Panc1 (cell line): ENCODE results near the gene VMAC. TPM values are rescaled to one million over a fixed set of nuclear protein-coding genes. Genes with fewer than 3 reads are reported as not detected.

Experiments used
- ATAC-seq: fragments of 200-7000 bp; cut with Tn5 transposase; 2 replicates; pipeline ENCODE4 v1.9.1; 2020; ENCODE audit warnings: mild to moderate bottlenecking, moderate library complexity
- BruUV-seq: library from RNA; stranded (reverse); fragments of 400-500 nt; replicated peaks from 2 replicates; lab custom pipeline; 2021; lab: Mats Ljungman, UMichigan
- CTCF ChIA-PET: fragments of 300-600 bp; sonication (Branson Sonifier 250); formaldehyde crosslinking; loops from one replicate; lab custom pipeline; 2022; ENCODE audit warnings: antibody characterized with exemption; lab: Charles Lee
- POLR2A ChIA-PET: fragments of 300-600 bp; sonication (Branson Sonifier 250); formaldehyde crosslinking; loops from one replicate; lab custom pipeline; 2022; ENCODE audit warnings: antibody characterized with exemption; lab: Charles Lee
- DNase-seq: peaks from one replicate; pipeline ENCODE4 v3.0.0-alpha.2; 2010; ENCODE audit warnings: low read depth, low spot score
- H3K27ac ChIP-seq: 2 replicates; pipeline ENCODE4 v1.5.1; 2011; ENCODE audit warnings: mild to moderate bottlenecking, low read length, inconsistent platforms
- H3K27me3 ChIP-seq: fragments of 200-500 bp; sonication (Bioruptor generic); 2 replicates; pipeline ENCODE4 v1.6.0; 2014; ENCODE audit warnings: low read length, inconsistent platforms; ENCODE audit not compliant: control insufficient read depth, insufficient read depth
- H3K36me3 ChIP-seq: fragments of 200-500 bp; sonication (Bioruptor generic); 2 replicates; pipeline ENCODE4 v1.5.1; 2014; ENCODE audit warnings: inconsistent platforms, mild to moderate bottlenecking, low read length, moderate library complexity; ENCODE audit not compliant: control insufficient read depth, insufficient read depth
- H3K4me1 ChIP-seq: 2 replicates; pipeline ENCODE4 v1.5.1; 2011; ENCODE audit warnings: inconsistent platforms, mild to moderate bottlenecking, low read length, moderate library complexity; ENCODE audit not compliant: control insufficient read depth, insufficient read depth
- H3K4me3 ChIP-seq, 2 experiments: 2 replicates each; pipeline ENCODE4 v1.5.1; 2011 to 2012; ENCODE audit warnings: low read depth in 2 of 2, low read length in 2 of 2, mild to moderate bottlenecking in 2 of 2, inconsistent platforms in 1 of 2, moderate library complexity in 1 of 2
- H3K9me3 ChIP-seq: fragments of 200-500 bp; sonication (Bioruptor generic); 2 replicates; pipeline ENCODE4 v1.5.1; 2014; ENCODE audit warnings: low read depth, mild to moderate bottlenecking, inconsistent platforms, low read length, moderate library complexity; ENCODE audit not compliant: control insufficient read depth, insufficient read depth
- CTCF ChIP-seq: fragments of 450-650 bp; IDR thresholded peaks from 2 replicates; pipeline ENCODE4 v1.5.1; 2017; ENCODE audit warnings: mild to moderate bottlenecking
- POLR2AphosphoS5 ChIP-seq: IDR thresholded peaks from 2 replicates; pipeline ENCODE4 v1.6.1; 2012; ENCODE audit warnings: mild to moderate bottlenecking, low read depth, low read length, moderate library complexity
- REST ChIP-seq, 2 experiments: IDR thresholded peaks; 2 replicates each; pipeline ENCODE4 v1.6.1; 2011 to 2012; ENCODE audit warnings: low read depth in 2 of 2, control low read depth in 1 of 2, low read length in 1 of 2, mild to moderate bottlenecking in 1 of 2, moderate library complexity in 1 of 2; ENCODE audit not compliant: insufficient read depth in 1 of 2
- SIN3A ChIP-seq: IDR thresholded peaks from 2 replicates; pipeline ENCODE4 v1.6.1; 2012; ENCODE audit warnings: low read depth, mild to moderate bottlenecking, low read length, moderate library complexity, borderline replicate concordance; ENCODE audit not compliant: insufficient read depth
- TCF7L2 ChIP-seq: IDR thresholded peaks from 2 replicates; pipeline ENCODE4 v1.6.1; 2011; ENCODE audit warnings: mild to moderate bottlenecking, low read depth, low read length, inconsistent platforms
- in situ Hi-C: cut with HindIII; loops from 2 replicates; pipeline ENCODE4 v1.10.0; 2016; ENCODE audit warnings: low sequenced_read_pairs, low pct_unique_long_range_greater_than_20kb
- intact Hi-C: fragments of 100-400 bp; cut with micrococcal nuclease; formaldehyde crosslinking; loops from one replicate; pipeline ENCODE4 v1.10.0; 2022; ENCODE audit not compliant: unreplicated experiment
- total RNA-seq: library from RNA; stranded (reverse); gene quantifications from one replicate; pipeline ENCODE4 v1.2.1, GENCODE V29; 2021; ENCODE audit not compliant: unreplicated experiment

Gene VMAC
- total RNA-seq, 1 experiment from 2014 or later = 5.2 TPM

- no peak overlapping the region for H3K4me3 ChIP-seq
- no peaks in the 10 kb centered on the region for H3K27me3 ChIP-seq
- H3K27ac ChIP-seq = no peak overlapping the region
- H3K36me3 ChIP-seq = no peaks in the 10 kb centered on the region; the same call in 1 of the 2 replicates
- CTCF ChIA-PET = no interaction called here
- no peaks in the 10 kb centered on the region; the same call in 1 of the 2 replicates for H3K4me1 ChIP-seq
- no peak for TF ChIP-seq SIN3A
- TF ChIP-seq POLR2AphosphoS5 = no peak
- no peak for TF ChIP-seq TCF7L2
- TF ChIP-seq CTCF = no peak
- no peak for TF ChIP-seq REST (IDR thresholded peaks at IDR 0.05; ENCODE audit: insufficient read depth in 1 of 2, low read depth in 2 of 2, low read length in 1 of 2)
- POLR2A ChIA-PET = no interaction called here
- no peak for ATAC-seq
- in situ Hi-C loops (no loop called here), intact Hi-C loops (no loop called here)
- BruUV-seq = no TSS peak
- no peaks in the 10 kb centered on the region for H3K9me3 ChIP-seq
- DNase-seq = no peak
Observed at GRCh38 chr19:5936292-5936592, 31.6 kb downstream of the VMAC start.

GRCh38 chr19:5937550-5937949, 32.9 kb downstream of the VMAC start:
- POLR2A ChIA-PET = no interaction called here
- no peak overlapping the region for H3K27ac ChIP-seq
- H3K27me3 ChIP-seq = no peaks in the 10 kb centered on the region
- in situ Hi-C loops (no loop called here), intact Hi-C loops (no loop called here)
- CTCF ChIA-PET = no interaction called here
- TF ChIP-seq SIN3A = no peak
- no peak for TF ChIP-seq CTCF
- TF ChIP-seq TCF7L2 = no peak
- TF ChIP-seq REST (IDR thresholded peaks at IDR 0.05; ENCODE audit: insufficient read depth in 1 of 2, low read depth in 2 of 2, low read length in 1 of 2) = no peak
- no peak for TF ChIP-seq POLR2AphosphoS5
- no peaks in the 10 kb centered on the region; the same call in 1 of the 2 replicates for H3K4me1 ChIP-seq
- H3K4me3 ChIP-seq = no peak overlapping the region
- no peak for ATAC-seq
- BruUV-seq = no TSS peak
- no peaks in the 10 kb centered on the region; the same call in 1 of the 2 replicates for H3K36me3 ChIP-seq
- no peaks in the 10 kb centered on the region for H3K9me3 ChIP-seq
- no peak for DNase-seq
